Activated CD4-positive, alpha-beta T cell treated with anti-CD3 and anti-CD28 coated beads, Interleukin-2, amount 50 U/mL, for 48 hours (primary cell): ENCODE data around the gene ICOS.
A peak's percentile ranks its signal among the peaks of the same experiment; 100 is the strongest.
"Not testable (repeated sequence)": the region's sequence is repeated elsewhere in the genome, so short reads cannot be mapped to it uniquely, and the experiment has no call there.

ENCODE experiments used
- DNase-seq, 2 experiments: peaks; one replicate each; pipeline ENCODE4 v3.0.0-alpha.2; 2020

The ICOS gene

GRCh38 chr2:203983064-203983715 lies 46.6 kb downstream of the ICOS start:
- DNase-seq = no peak

- not testable (repeated sequence) for DNase-seq
These were observed 49.4 kb downstream of the ICOS start for GRCh38 chr2:203985978-203986377.

- no peak for DNase-seq
These were observed 51.4 kb downstream of the ICOS start for GRCh38 chr2:203987959-203988358.

- no peak for DNase-seq
These were observed 52.1 kb downstream of the ICOS start for GRCh38 chr2:203988500-203989260.

GRCh38 chr2:203989521-203989920 lies 53.0 kb downstream of the ICOS start:
- DNase-seq = no peak

GRCh38 chr2:203992509-203992908 lies 55.9 kb downstream of the ICOS start:
- DNase-seq = no peak

- DNase-seq = no peak
These were observed 56.4 kb downstream of the ICOS start for GRCh38 chr2:203993011-203993410.

GRCh38 chr2:203993560-203993959 lies 57.0 kb downstream of the ICOS start:
- DNase-seq = no peak

GRCh38 chr2:203994735-203995134 lies 58.2 kb downstream of the ICOS start:
- DNase-seq = no peak

- DNase-seq = no peak
These were observed 60.1 kb downstream of the ICOS start for GRCh38 chr2:203996692-203997091.

GRCh38 chr2:203997481-203997880 lies 60.9 kb downstream of the ICOS start:
- no peak for DNase-seq

- no peak for DNase-seq
These were observed 61.6 kb downstream of the ICOS start for GRCh38 chr2:203997980-203998809.

GRCh38 chr2:203999835-204000234 lies 63.3 kb downstream of the ICOS start:
- DNase-seq = no peak

GRCh38 chr2:204000446-204000845 lies 63.9 kb downstream of the ICOS start:
- no peak for DNase-seq

GRCh38 chr2:204003276-204003990 lies 66.9 kb downstream of the ICOS start:
- no peak for DNase-seq

- DNase-seq = no peak
These were observed 68.3 kb downstream of the ICOS start for GRCh38 chr2:204004912-204005311.

- no peak for DNase-seq
These were observed 69.6 kb downstream of the ICOS start for GRCh38 chr2:204005940-204006721.

- no peak for DNase-seq
These were observed 71.8 kb downstream of the ICOS start for GRCh38 chr2:204008352-204008751.

- peak in 1 of 2 experiments; percentile 45 for DNase-seq
These were observed 74.3 kb downstream of the ICOS start for GRCh38 chr2:204010628-204011560.
